ENCODE data around the gene BLCAP.

The BLCAP gene

GRCh38 chr20:37566590-37567330 is 39.1 kb upstream of the BLCAP start:
- Histone ChIP-seq H2AK5ac (ENCODE audit: low read length) (no peak overlapping the region), H3K4me1 (ENCODE audit: control insufficient read depth, low read depth, low read length) (peaks cover 10% of the 10 kb centered on the region), H2BK15ac (replicated peaks; ENCODE audit: low read depth) (no peak overlapping the region), H3K79me2 (ENCODE audit: control insufficient read depth, insufficient read depth, low read length) (no peaks in the 10 kb centered on the region), H4K5ac (ENCODE audit: low read length) (no peak overlapping the region), H2BK5ac (ENCODE audit: low read length) (no peak overlapping the region), H3K18ac (ENCODE audit: low read length) (no peak overlapping the region), H3K56ac (ENCODE audit: low read length) (peak overlapping the region; percentile 9), H3K79me1 (ENCODE audit: low read length) (no peaks in the 10 kb centered on the region), H3K4me2 (ENCODE audit: low read length) (no peak overlapping the region), H3K4me3 (ENCODE audit: low read length) (no peak overlapping the region), H3K23ac (ENCODE audit: low read length) (no peak overlapping the region), H3K4ac (ENCODE audit: low read depth, low read length) (no peak overlapping the region), H2BK120ac (ENCODE audit: low read depth, low read length) (no peak overlapping the region), H4K8ac (ENCODE audit: low read depth, low read length) (no peak overlapping the region), H3K27me3 (ENCODE audit: insufficient read depth, low read length, poor library complexity) (no peaks in the 10 kb centered on the region), H3K36me3 (ENCODE audit: control insufficient read depth, insufficient read depth, low read length) (no peaks in the 10 kb centered on the region), H3K9ac (ENCODE audit: low read length) (no peak overlapping the region), H3K27ac (ENCODE audit: low read depth, low read length) (no peak overlapping the region)
- no peak for DNase-seq
- no CpG with 5 or more reads among the region's 5 CpGs for WGBS (ENCODE audit: extremely low coverage, insufficient coverage, low lambda C conversion rate)

- H2AK5ac ChIP-seq (ENCODE audit: low read length): no peak overlapping the region
- no peak overlapping the region for H2BK15ac ChIP-seq (replicated peaks; ENCODE audit: low read depth)
- WGBS (ENCODE audit: extremely low coverage, insufficient coverage, low lambda C conversion rate): no CpG with 5 or more reads among the region's 14 CpGs
- H3K27me3 ChIP-seq (ENCODE audit: insufficient read depth, low read length, poor library complexity): no peaks in the 10 kb centered on the region
- no peaks in the 10 kb centered on the region for H3K79me2 ChIP-seq (ENCODE audit: control insufficient read depth, insufficient read depth, low read length)
- H3K9ac ChIP-seq (ENCODE audit: low read length): no peak overlapping the region
- no peak overlapping the region for H3K4ac ChIP-seq (ENCODE audit: low read depth, low read length)
- H3K27ac ChIP-seq (ENCODE audit: low read depth, low read length): no peak overlapping the region
- no peak overlapping the region for H4K5ac ChIP-seq (ENCODE audit: low read length)
- H3K36me3 ChIP-seq (ENCODE audit: control insufficient read depth, insufficient read depth, low read length): no peaks in the 10 kb centered on the region
- no peak overlapping the region for H3K56ac ChIP-seq (ENCODE audit: low read length)
- H4K8ac ChIP-seq (ENCODE audit: low read depth, low read length): no peak overlapping the region
- DNase-seq: no peak
- no peaks in the 10 kb centered on the region for H3K79me1 ChIP-seq (ENCODE audit: low read length)
- no peak overlapping the region for H3K4me3 ChIP-seq (ENCODE audit: low read length)
- H2BK120ac ChIP-seq (ENCODE audit: low read depth, low read length): no peak overlapping the region
- H2BK5ac ChIP-seq (ENCODE audit: low read length): no peak overlapping the region
- no peak overlapping the region for H3K18ac ChIP-seq (ENCODE audit: low read length)
- H3K4me1 ChIP-seq (ENCODE audit: control insufficient read depth, low read depth, low read length): peaks cover 10% of the 10 kb centered on the region
- no peak overlapping the region for H3K23ac ChIP-seq (ENCODE audit: low read length)
- H3K4me2 ChIP-seq (ENCODE audit: low read length): no peak overlapping the region
These were observed 37.6 kb upstream of the BLCAP start for GRCh38 chr20:37565134-37565811.

GRCh38 chr20:37564388-37565133 is 36.9 kb upstream of the BLCAP start:
- no peak overlapping the region for H4K8ac ChIP-seq (ENCODE audit: low read depth, low read length)
- DNase-seq: peak; percentile 53
- H3K4me1 ChIP-seq (ENCODE audit: control insufficient read depth, low read depth, low read length): peaks cover 10% of the 10 kb centered on the region
- no peak overlapping the region for H2BK120ac ChIP-seq (ENCODE audit: low read depth, low read length)
- H3K79me2 ChIP-seq (ENCODE audit: control insufficient read depth, insufficient read depth, low read length): no peaks in the 10 kb centered on the region
- no peak overlapping the region for H3K18ac ChIP-seq (ENCODE audit: low read length)
- no peak overlapping the region for H3K4me2 ChIP-seq (ENCODE audit: low read length)
- no peak overlapping the region for H2AK5ac ChIP-seq (ENCODE audit: low read length)
- H2BK5ac ChIP-seq (ENCODE audit: low read length): no peak overlapping the region
- H3K79me1 ChIP-seq (ENCODE audit: low read length): no peaks in the 10 kb centered on the region
- H3K27ac ChIP-seq (ENCODE audit: low read depth, low read length): no peak overlapping the region
- H3K4me3 ChIP-seq (ENCODE audit: low read length): no peak overlapping the region
- no peak overlapping the region for H2BK15ac ChIP-seq (replicated peaks; ENCODE audit: low read depth)
- no peak overlapping the region for H4K5ac ChIP-seq (ENCODE audit: low read length)
- no peaks in the 10 kb centered on the region for H3K36me3 ChIP-seq (ENCODE audit: control insufficient read depth, insufficient read depth, low read length)
- H3K23ac ChIP-seq (ENCODE audit: low read length): no peak overlapping the region
- H3K56ac ChIP-seq (ENCODE audit: low read length): peak overlapping the region; percentile 60
- no peaks in the 10 kb centered on the region for H3K27me3 ChIP-seq (ENCODE audit: insufficient read depth, low read length, poor library complexity)
- WGBS (ENCODE audit: extremely low coverage, insufficient coverage, low lambda C conversion rate): no CpG with 5 or more reads among the region's 34 CpGs
- H3K4ac ChIP-seq (ENCODE audit: low read depth, low read length): no peak overlapping the region
- no peak overlapping the region for H3K9ac ChIP-seq (ENCODE audit: low read length)

- H4K5ac ChIP-seq (ENCODE audit: low read length): no peak overlapping the region
These were observed 36.3 kb upstream of the BLCAP start for GRCh38 chr20:37564016-37564387.

GRCh38 chr20:37562695-37563480 is 35.2 kb upstream of the BLCAP start:
- Histone ChIP-seq H3K36me3 (ENCODE audit: control insufficient read depth, insufficient read depth, low read length) (no peaks in the 10 kb centered on the region), H3K4ac (ENCODE audit: low read depth, low read length) (no peak overlapping the region), H3K27ac (ENCODE audit: low read depth, low read length) (no peak overlapping the region), H4K8ac (ENCODE audit: low read depth, low read length) (no peak overlapping the region), H4K5ac (ENCODE audit: low read length) (no peak overlapping the region), H3K27me3 (ENCODE audit: insufficient read depth, low read length, poor library complexity) (no peaks in the 10 kb centered on the region), H3K4me2 (ENCODE audit: low read length) (no peak overlapping the region), H2AK5ac (ENCODE audit: low read length) (no peak overlapping the region), H3K79me2 (ENCODE audit: control insufficient read depth, insufficient read depth, low read length) (no peaks in the 10 kb centered on the region), H3K56ac (ENCODE audit: low read length) (no peak overlapping the region), H3K23ac (ENCODE audit: low read length) (no peak overlapping the region), H3K4me3 (ENCODE audit: low read length) (no peak overlapping the region), H2BK5ac (ENCODE audit: low read length) (no peak overlapping the region), H3K18ac (ENCODE audit: low read length) (no peak overlapping the region), H2BK15ac (replicated peaks; ENCODE audit: low read depth) (no peak overlapping the region), H2BK120ac (ENCODE audit: low read depth, low read length) (no peak overlapping the region), H3K9ac (ENCODE audit: low read length) (no peak overlapping the region), H3K79me1 (ENCODE audit: low read length) (no peaks in the 10 kb centered on the region), H3K4me1 (ENCODE audit: control insufficient read depth, low read depth, low read length) (peaks cover 5% of the 10 kb centered on the region)
- DNase-seq: peak; percentile 27
- WGBS (ENCODE audit: extremely low coverage, insufficient coverage, low lambda C conversion rate): no CpG with 5 or more reads among the region's 3 CpGs

More at GRCh38 chr20:37564016-37564387, 36.3 kb upstream of the BLCAP start:
- H4K8ac ChIP-seq (ENCODE audit: low read depth, low read length): no peak overlapping the region
- H2AK5ac ChIP-seq (ENCODE audit: low read length): no peak overlapping the region
- no peak for DNase-seq
- H2BK5ac ChIP-seq (ENCODE audit: low read length): no peak overlapping the region
- no peaks in the 10 kb centered on the region for H3K27me3 ChIP-seq (ENCODE audit: insufficient read depth, low read length, poor library complexity)
- H3K4me1 ChIP-seq (ENCODE audit: control insufficient read depth, low read depth, low read length): peaks cover 10% of the 10 kb centered on the region
- H3K4me2 ChIP-seq (ENCODE audit: low read length): no peak overlapping the region
- no peak overlapping the region for H3K18ac ChIP-seq (ENCODE audit: low read length)
- no CpG with 5 or more reads among the region's 19 CpGs for WGBS (ENCODE audit: extremely low coverage, insufficient coverage, low lambda C conversion rate)
- H3K23ac ChIP-seq (ENCODE audit: low read length): no peak overlapping the region
- H3K79me2 ChIP-seq (ENCODE audit: control insufficient read depth, insufficient read depth, low read length): no peaks in the 10 kb centered on the region
- no peak overlapping the region for H3K27ac ChIP-seq (ENCODE audit: low read depth, low read length)
- no peak overlapping the region for H2BK120ac ChIP-seq (ENCODE audit: low read depth, low read length)
- H3K56ac ChIP-seq (ENCODE audit: low read length): peak overlapping the region; percentile 60
- H3K79me1 ChIP-seq (ENCODE audit: low read length): no peaks in the 10 kb centered on the region
- H3K4me3 ChIP-seq (ENCODE audit: low read length): no peak overlapping the region
- H3K9ac ChIP-seq (ENCODE audit: low read length): no peak overlapping the region
- H2BK15ac ChIP-seq (replicated peaks; ENCODE audit: low read depth): no peak overlapping the region
- H3K36me3 ChIP-seq (ENCODE audit: control insufficient read depth, insufficient read depth, low read length): no peaks in the 10 kb centered on the region
- no peak overlapping the region for H3K4ac ChIP-seq (ENCODE audit: low read depth, low read length)
